GM10266 (cell line): Measurements from ENCODE around the gene POU2AF2.
"Not testable (repeated sequence)": the region's sequence is repeated elsewhere in the genome, so short reads cannot be mapped to it uniquely, and the experiment has no call there.

Source experiments
- DNase-seq: peaks from one replicate; pipeline ENCODE4 v3.0.0; 2012; ENCODE audit errors: extremely low spot score
- CTCF ChIP-seq: IDR thresholded peaks from 2 replicates; pipeline ENCODE4 v1.5.1; 2012; ENCODE audit warnings: mild to moderate bottlenecking, low read depth; ENCODE audit not compliant: control insufficient read depth, insufficient read depth; ENCODE audit errors: missing control alignments

Gene POU2AF2

GRCh38 chr11:111258046-111258445 is 12.5 kb downstream of the POU2AF2 start:
- no peak for DNase-seq
- no peak for TF ChIP-seq CTCF

GRCh38 chr11:111259896-111260295 is 14.4 kb downstream of the POU2AF2 start:
- no peak for DNase-seq
- no peak for TF ChIP-seq CTCF

GRCh38 chr11:111260811-111261210 is 15.3 kb downstream of the POU2AF2 start:
- no peak for TF ChIP-seq CTCF
- no peak for DNase-seq

- no peak for DNase-seq
- no peak for TF ChIP-seq CTCF
Observed at GRCh38 chr11:111264646-111265045, 19.1 kb downstream of the POU2AF2 start.

DNA sequence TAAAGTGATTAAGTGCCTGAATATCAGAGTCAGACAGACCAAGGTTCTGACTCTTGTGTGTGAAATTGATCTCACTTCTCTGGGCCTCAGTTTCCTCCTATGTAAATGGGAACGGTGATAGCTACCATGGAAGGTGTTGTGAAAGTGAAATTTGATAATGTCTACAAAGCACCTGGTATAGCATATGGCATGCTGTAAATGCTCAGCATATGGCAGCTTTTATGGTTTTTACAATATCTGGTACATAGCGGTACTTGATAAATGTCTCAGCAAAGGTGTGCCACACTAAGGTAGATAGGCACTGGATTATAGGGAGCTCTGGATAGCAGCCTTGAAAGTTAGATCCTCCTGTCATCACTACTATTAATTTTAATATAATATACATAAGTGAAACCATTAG is 19.9 kb downstream of the POU2AF2 start:
- no peak for DNase-seq
- TF ChIP-seq CTCF = no peak

DNA sequence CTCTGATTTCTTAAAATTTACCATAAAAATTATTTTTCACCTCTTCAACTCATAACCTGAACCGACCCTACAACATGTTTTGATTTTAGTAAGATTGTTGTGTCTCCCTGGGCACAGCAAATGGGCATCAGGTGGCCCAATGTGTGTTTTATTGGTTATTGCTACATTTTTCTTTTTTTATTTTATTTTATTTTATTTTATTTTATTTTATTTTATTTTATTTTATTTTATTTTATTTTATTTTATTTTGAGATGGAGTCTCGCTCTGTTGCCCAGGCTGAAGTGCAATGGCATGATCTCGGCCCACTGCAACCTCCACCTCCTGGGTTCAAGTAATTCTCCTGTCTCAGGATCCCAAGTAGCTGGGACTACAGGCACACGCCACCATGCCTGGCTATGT is 22.8 kb downstream of the POU2AF2 start:
- DNase-seq = not testable (repeated sequence)

DNA sequence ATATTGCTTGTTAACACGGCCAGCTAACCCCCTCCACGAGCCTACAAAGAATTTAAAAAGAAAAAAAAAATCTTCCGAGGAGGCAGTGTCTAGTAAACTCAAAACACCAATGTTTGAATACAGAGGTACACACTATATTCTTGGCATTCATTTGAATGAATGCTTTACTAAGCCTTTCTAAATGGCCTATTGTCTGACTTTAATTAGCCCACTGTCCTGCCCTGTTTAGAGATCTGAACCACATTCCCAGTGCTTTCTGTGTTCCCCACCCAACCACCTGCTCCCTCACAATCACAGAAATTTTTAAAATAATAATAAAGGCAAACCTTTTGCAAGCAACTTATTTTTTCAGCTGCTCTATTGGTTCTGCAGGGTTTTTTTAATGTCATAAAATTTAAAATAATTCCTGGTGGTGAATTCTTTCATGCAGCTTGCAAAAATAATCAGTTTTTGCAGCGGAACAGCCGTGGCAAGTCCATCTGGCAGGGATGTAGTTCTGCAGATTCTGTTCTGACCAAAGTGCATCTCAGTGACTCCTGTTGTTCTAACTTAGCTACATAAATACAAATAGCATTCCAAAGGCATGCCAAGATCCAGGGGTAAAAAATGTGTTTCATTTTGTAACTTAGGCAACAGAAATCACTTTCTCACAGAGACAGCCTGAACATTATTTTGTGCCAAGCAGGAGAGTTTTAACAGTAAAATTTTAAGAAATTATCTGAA is 23.8 kb downstream of the POU2AF2 start:
- TF ChIP-seq CTCF = no peak
- DNase-seq = no peak

GRCh38 chr11:111272420-111272819 is 26.9 kb downstream of the POU2AF2 start:
- DNase-seq = no peak
- no peak for TF ChIP-seq CTCF
